HCT116 (cell line): ENCODE results near the gene GRK1. TPM values are rescaled to one million over a fixed set of nuclear protein-coding genes. Genes with fewer than 3 reads are reported as not detected.

Experiments
- ATAC-seq: fragments of 200-7000 bp; cut with Tn5 transposase; 2 replicates; pipeline ENCODE4 v1.9.1; 2020; ENCODE audit warnings: mild to moderate bottlenecking, moderate library complexity
- BruUV-seq: library from RNA; stranded (reverse); fragments of 400-500 nt; replicated peaks from 2 replicates; lab custom pipeline; 2021; lab: Mats Ljungman, UMichigan
- CTCF ChIA-PET: fragments of 300-600 bp; sonication (Branson Sonifier 250); formaldehyde crosslinking; loops from one replicate; lab custom pipeline; 2021; ENCODE audit warnings: antibody characterized with exemption; lab: Charles Lee
- POLR2A ChIA-PET: fragments of 300-600, 350-600 bp; sonication (Branson Sonifier 250); formaldehyde crosslinking; loops from one replicate; lab custom pipeline; 2021; ENCODE audit warnings: antibody characterized with exemption; lab: Charles Lee
- RAD21 ChIA-PET, 2 experiments: fragments of 300-600 bp; sonication (Branson Sonifier 250); formaldehyde crosslinking; loops; one replicate each; lab custom pipeline; 2023; ENCODE audit warnings: low total read pairs in 2 of 2; ENCODE audit not compliant: uncharacterized antibody in 2 of 2, unreplicated experiment in 2 of 2, low non-redundant PET in 1 of 2; lab: Charles Lee
- DNase-seq: peaks from one replicate; pipeline ENCODE4 v3.0.0-alpha.2; 2010; ENCODE audit warnings: low read depth, low spot score
- H2AFZ ChIP-seq: fragments of 200-600 bp; shearing (Covaris generic), sonication (generic); 2 replicates; pipeline ENCODE4 v1.6.1; 2017; ENCODE audit warnings: low read depth, mixed run types, mixed read lengths, antibody characterized with exemption, low read length; ENCODE audit not compliant: poor library complexity, severe bottlenecking
- H3K27ac ChIP-seq: 2 replicates; pipeline ENCODE4 v1.5.1; 2012; ENCODE audit warnings: low read depth, low read length
- H3K27me3 ChIP-seq: fragments of 200-600 bp; sonication (generic); 2 replicates; pipeline ENCODE4 v1.6.1; 2016; ENCODE audit warnings: mixed run types, low read length, mixed read lengths; ENCODE audit not compliant: insufficient read depth
- H3K36me3 ChIP-seq, 2 experiments: fragments of 200-500 bp in 1 of 2; fragments of 200-600 bp in 1 of 2; sonication (Bioruptor generic) in 1 of 2; sonication (generic) in 1 of 2; 2 replicates each; pipeline versions ENCODE4 v1.5.1 to v1.6.1; 2014 to 2016; ENCODE audit warnings: low read length in 2 of 2, inconsistent platforms in 1 of 2, mixed read lengths in 1 of 2, mixed run types in 1 of 2; ENCODE audit not compliant: insufficient read depth in 2 of 2, control insufficient read depth in 1 of 2
- H3K4me1 ChIP-seq, 2 experiments: fragments of 200-600 bp in 1 of 2; sonication (generic) in 1 of 2; 2 replicates each; pipeline versions ENCODE4 v1.5.1 to v1.6.1; 2012 to 2017; ENCODE audit warnings: low read length in 2 of 2, inconsistent platforms in 1 of 2, mild to moderate bottlenecking in 1 of 2, mixed read lengths in 1 of 2, mixed run types in 1 of 2, moderate library complexity in 1 of 2; ENCODE audit not compliant: insufficient read depth in 2 of 2, control insufficient read depth in 1 of 2
- H3K4me2 ChIP-seq: fragments of 200-600 bp; sonication (generic); 2 replicates; pipeline ENCODE4 v1.6.1; 2017; ENCODE audit warnings: mixed run types, low read length, mixed read lengths
- H3K4me3 ChIP-seq, 2 experiments: fragments of 200-600 bp in 1 of 2; sonication (generic) in 1 of 2; replicated peaks in 1 of 2; 2 replicates each; pipeline ENCODE4 v1.5.1; 2011 to 2016; ENCODE audit warnings: low read length in 2 of 2, control low read depth in 1 of 2, low read depth in 1 of 2, mild to moderate bottlenecking in 1 of 2, mixed read lengths in 1 of 2, mixed run types in 1 of 2
- H3K79me2 ChIP-seq: fragments of 200-600 bp; sonication (generic); 2 replicates; pipeline ENCODE4 v1.6.1; 2017; ENCODE audit warnings: mild to moderate bottlenecking, mixed run types, low read length, moderate library complexity, mixed read lengths; ENCODE audit not compliant: insufficient read depth
- H3K9ac ChIP-seq: fragments of 200-600 bp; sonication (generic); 2 replicates; pipeline ENCODE4 v1.6.1; 2016; ENCODE audit warnings: low read length, mixed read lengths
- H3K9me2 ChIP-seq: fragments of 200-600 bp; sonication (generic), shearing (Covaris generic); 2 replicates; pipeline ENCODE4 v1.6.1; 2017; ENCODE audit warnings: mixed run types, mild to moderate bottlenecking, moderate library complexity; ENCODE audit not compliant: insufficient read depth
- H3K9me3 ChIP-seq, 2 experiments: fragments of 200-500 bp in 1 of 2; fragments of 200-600 bp in 1 of 2; sonication (Bioruptor generic) in 1 of 2; sonication (generic) in 1 of 2; 2 replicates each; pipeline ENCODE4 v1.6.1; 2014 to 2017; ENCODE audit warnings: low read length in 2 of 2, mixed read lengths in 2 of 2, inconsistent platforms in 1 of 2, low read depth in 1 of 2, mild to moderate bottlenecking in 1 of 2, mixed run types in 1 of 2, moderate library complexity in 1 of 2; ENCODE audit not compliant: control insufficient read depth in 1 of 2, insufficient read depth in 1 of 2
- H4K20me1 ChIP-seq: fragments of 200-600 bp; sonication (generic), shearing (Covaris generic); 2 replicates; pipeline ENCODE4 v1.6.1; 2017; ENCODE audit warnings: mixed run types, mild to moderate bottlenecking, moderate library complexity; ENCODE audit not compliant: insufficient read depth
- CBX3 ChIP-seq: IDR thresholded peaks from 2 replicates; pipeline ENCODE4 v1.6.1; 2012; ENCODE audit warnings: low read depth
- CEBPB ChIP-seq: IDR thresholded peaks from 2 replicates; pipeline ENCODE4 v1.6.1; 2012; ENCODE audit warnings: low read depth
- CTCF ChIP-seq, 3 experiments: fragments of 200-600 bp in 1 of 3; sonication (generic) in 1 of 3; IDR thresholded peaks in 2 of 3; conservative IDR thresholded peaks in 1 of 3; 2 replicates each; pipeline ENCODE4 v1.5.1; 2012 to 2017; ENCODE audit warnings: low read depth in 2 of 3, low read length in 2 of 3, antibody characterized with exemption in 1 of 3, borderline replicate concordance in 1 of 3, control low read depth in 1 of 3, mild to moderate bottlenecking in 1 of 3, mixed read lengths in 1 of 3, mixed run types in 1 of 3, moderate library complexity in 1 of 3; ENCODE audit not compliant: insufficient read depth in 1 of 3
- EGR1 ChIP-seq: IDR thresholded peaks from 2 replicates; pipeline ENCODE4 v1.6.1; 2012; ENCODE audit warnings: low read depth
- EZH2 ChIP-seq: fragments of 200-600 bp; sonication (generic); IDR thresholded peaks from 2 replicates; pipeline ENCODE4 v1.6.1; 2017; ENCODE audit warnings: antibody characterized with exemption, mixed run types
- EZH2phosphoT487 ChIP-seq: fragments of 200-600 bp; IDR thresholded peaks from 2 replicates; pipeline ENCODE4 v1.6.1; 2018; ENCODE audit warnings: antibody characterized with exemption, borderline replicate concordance
- JUND ChIP-seq: IDR thresholded peaks from 2 replicates; pipeline ENCODE4 v1.6.1; 2012
- MAX ChIP-seq: IDR thresholded peaks from 2 replicates; pipeline ENCODE4 v1.6.1; 2012
- POLR2A ChIP-seq: IDR thresholded peaks from 2 replicates; pipeline ENCODE4 v1.7.0; 2011; ENCODE audit warnings: borderline replicate concordance; ENCODE audit not compliant: insufficient read depth, insufficient read length; ENCODE audit errors: extremely low read depth
- POLR2AphosphoS5 ChIP-seq: IDR thresholded peaks from 2 replicates; pipeline ENCODE4 v1.6.1; 2011; ENCODE audit warnings: mild to moderate bottlenecking, low read depth, low read length, moderate library complexity
- RAD21 ChIP-seq: IDR thresholded peaks from 2 replicates; pipeline ENCODE4 v1.6.1; 2012; ENCODE audit warnings: low read depth, mild to moderate bottlenecking
- SIN3A ChIP-seq: IDR thresholded peaks from 2 replicates; pipeline ENCODE4 v1.6.1; 2012; ENCODE audit warnings: low read depth
- SP1 ChIP-seq: IDR thresholded peaks from 2 replicates; pipeline ENCODE4 v1.6.1; 2012; ENCODE audit warnings: low read depth
- SRF ChIP-seq: IDR thresholded peaks from 2 replicates; pipeline ENCODE4 v1.6.1; 2012; ENCODE audit warnings: low read depth
- TCF7L2 ChIP-seq: IDR thresholded peaks from 2 replicates; pipeline ENCODE4 v1.7.0; 2011; ENCODE audit warnings: borderline replicate concordance, inconsistent platforms; ENCODE audit not compliant: insufficient read depth, insufficient read length; ENCODE audit errors: extremely low read depth
- YY1 ChIP-seq: IDR thresholded peaks from 2 replicates; pipeline ENCODE4 v1.6.1; 2011; ENCODE audit warnings: low read length, low read depth, moderate library complexity, mild to moderate bottlenecking; ENCODE audit not compliant: insufficient replicate concordance; ENCODE audit errors: extremely low read depth
- ZBTB33 ChIP-seq: IDR thresholded peaks from 2 replicates; pipeline ENCODE4 v1.6.1; 2011; ENCODE audit warnings: mild to moderate bottlenecking, low read length, moderate library complexity; ENCODE audit not compliant: insufficient replicate concordance; ENCODE audit errors: extremely low read depth
- ZFX ChIP-seq: fragments of 450-650 bp; IDR thresholded peaks from 2 replicates; pipeline ENCODE4 v1.6.1; 2017
- intact Hi-C: fragments of 100-400 bp; cut with micrococcal nuclease; formaldehyde crosslinking; loops from 2 replicates; pipeline ENCODE4 v1.10.0; 2022
- total RNA-seq: library from RNA; stranded (reverse); gene quantifications from one replicate; pipeline ENCODE4 v1.2.1, GENCODE V29; 2021; ENCODE audit not compliant: unreplicated experiment
- TF ChIP-seq, protein P1 (sequence below): IDR thresholded peaks from 2 replicates; pipeline ENCODE4 v1.6.1; 2012; ENCODE audit warnings: low read depth
- TF ChIP-seq, protein P2 (sequence below): IDR thresholded peaks from 2 replicates; pipeline ENCODE4 v1.6.1; 2012

GRK1 gene
- total RNA-seq, 1 experiment from 2014 or later = not detected

GRCh38 chr13:113669755-113670341 is 2.8 kb downstream of the GRK1 start:
- Histone ChIP-seq H3K4me2 (no peak overlapping the region), H3K27me3 (no peaks in the 10 kb centered on the region), H3K27ac (no peak overlapping the region), H3K79me2 (no peaks in the 10 kb centered on the region), H3K36me3 (no peaks in the 10 kb centered on the region), H3K9me2 (no peaks in the 10 kb centered on the region), H3K4me3 (no peak overlapping the region), H3K9ac (no peak overlapping the region), H3K4me1 (no peaks in the 10 kb centered on the region), H3K9me3 (no peaks in the 10 kb centered on the region; a peak in 1 of 4 replicates), H4K20me1 (no peaks in the 10 kb centered on the region), H2AFZ (no peak overlapping the region)
- ATAC-seq (no peak), DNase-seq (no peak)
- CTCF ChIA-PET = no interaction called here
- POLR2A ChIA-PET = no interaction called here
- BruUV-seq = no TSS peak
- RAD21 ChIA-PET = no interaction called here
- intact Hi-C loops = no loop called here
- TF ChIP-seq SRF = no peak
- TF ChIP-seq, protein P1, sequence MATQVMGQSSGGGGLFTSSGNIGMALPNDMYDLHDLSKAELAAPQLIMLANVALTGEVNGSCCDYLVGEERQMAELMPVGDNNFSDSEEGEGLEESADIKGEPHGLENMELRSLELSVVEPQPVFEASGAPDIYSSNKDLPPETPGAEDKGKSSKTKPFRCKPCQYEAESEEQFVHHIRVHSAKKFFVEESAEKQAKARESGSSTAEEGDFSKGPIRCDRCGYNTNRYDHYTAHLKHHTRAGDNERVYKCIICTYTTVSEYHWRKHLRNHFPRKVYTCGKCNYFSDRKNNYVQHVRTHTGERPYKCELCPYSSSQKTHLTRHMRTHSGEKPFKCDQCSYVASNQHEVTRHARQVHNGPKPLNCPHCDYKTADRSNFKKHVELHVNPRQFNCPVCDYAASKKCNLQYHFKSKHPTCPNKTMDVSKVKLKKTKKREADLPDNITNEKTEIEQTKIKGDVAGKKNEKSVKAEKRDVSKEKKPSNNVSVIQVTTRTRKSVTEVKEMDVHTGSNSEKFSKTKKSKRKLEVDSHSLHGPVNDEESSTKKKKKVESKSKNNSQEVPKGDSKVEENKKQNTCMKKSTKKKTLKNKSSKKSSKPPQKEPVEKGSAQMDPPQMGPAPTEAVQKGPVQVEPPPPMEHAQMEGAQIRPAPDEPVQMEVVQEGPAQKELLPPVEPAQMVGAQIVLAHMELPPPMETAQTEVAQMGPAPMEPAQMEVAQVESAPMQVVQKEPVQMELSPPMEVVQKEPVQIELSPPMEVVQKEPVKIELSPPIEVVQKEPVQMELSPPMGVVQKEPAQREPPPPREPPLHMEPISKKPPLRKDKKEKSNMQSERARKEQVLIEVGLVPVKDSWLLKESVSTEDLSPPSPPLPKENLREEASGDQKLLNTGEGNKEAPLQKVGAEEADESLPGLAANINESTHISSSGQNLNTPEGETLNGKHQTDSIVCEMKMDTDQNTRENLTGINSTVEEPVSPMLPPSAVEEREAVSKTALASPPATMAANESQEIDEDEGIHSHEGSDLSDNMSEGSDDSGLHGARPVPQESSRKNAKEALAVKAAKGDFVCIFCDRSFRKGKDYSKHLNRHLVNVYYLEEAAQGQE = no peak
- TF ChIP-seq ZBTB33 = no peak
- TF ChIP-seq, protein P2, sequence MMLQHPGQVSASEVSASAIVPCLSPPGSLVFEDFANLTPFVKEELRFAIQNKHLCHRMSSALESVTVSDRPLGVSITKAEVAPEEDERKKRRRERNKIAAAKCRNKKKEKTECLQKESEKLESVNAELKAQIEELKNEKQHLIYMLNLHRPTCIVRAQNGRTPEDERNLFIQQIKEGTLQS = no peak
- no peak for TF ChIP-seq EZH2phosphoT487
- TF ChIP-seq MAX = no peak
- no peak for TF ChIP-seq SIN3A
- TF ChIP-seq TCF7L2 = no peak
- TF ChIP-seq EGR1 = no peak
- no peak for TF ChIP-seq POLR2A
- no peak for TF ChIP-seq POLR2AphosphoS5
- no peak for TF ChIP-seq CEBPB
- no peak for TF ChIP-seq ZFX
- TF ChIP-seq RAD21 = no peak
- TF ChIP-seq CTCF (IDR thresholded peaks at IDR 0.05 in 2 of 3, conservative IDR thresholded peaks at IDR 0.05 in 1 of 3; ENCODE audit: borderline replicate concordance in 1 of 3, insufficient read depth in 1 of 3, low read depth in 2 of 3, low read length in 2 of 3) = no peak
- no peak for TF ChIP-seq EZH2
- TF ChIP-seq SP1 = no peak
- no peak for TF ChIP-seq JUND
- no peak for TF ChIP-seq CBX3
- TF ChIP-seq YY1 = no peak
